Choroid plexus epithelial cell (primary cell): ENCODE data around the gene PPP1R12B.

Experiments
- DNase-seq: peaks from one replicate; pipeline ENCODE4 v3.0.0-alpha.2; 2010; ENCODE audit warnings: low read depth
- H3K4me3 ChIP-seq: 2 replicates; pipeline ENCODE4 v1.5.1; 2011; ENCODE audit warnings: low read depth, mild to moderate bottlenecking, control low read depth, low read length, moderate library complexity
- TF ChIP-seq, protein P1 (sequence below): conservative IDR thresholded peaks from 2 replicates; pipeline ENCODE4 v1.5.1; 2011; ENCODE audit warnings: low read depth, mild to moderate bottlenecking, control low read depth, inconsistent platforms, low read length, moderate library complexity

Gene PPP1R12B

DNA sequence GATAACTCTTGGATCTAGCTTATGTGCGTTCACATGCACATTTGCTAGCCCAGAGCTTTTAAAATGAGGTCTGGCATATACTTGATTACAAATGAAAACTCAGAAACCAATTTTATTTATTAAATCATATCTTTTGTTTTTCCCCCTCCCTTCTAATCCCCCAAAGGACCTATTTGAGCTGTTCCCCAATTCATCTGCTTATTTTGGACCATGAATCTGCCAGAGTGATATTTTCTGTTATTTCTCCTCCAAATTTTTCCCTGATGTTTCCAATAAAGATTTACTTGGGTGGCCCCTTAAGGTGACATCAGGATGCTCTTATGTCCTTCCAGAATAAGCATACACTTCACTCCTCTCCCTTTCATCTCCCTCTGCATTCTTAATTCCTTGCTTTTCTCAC lies 238.4 kb downstream of the PPP1R12B start:
- TF ChIP-seq, protein P1, sequence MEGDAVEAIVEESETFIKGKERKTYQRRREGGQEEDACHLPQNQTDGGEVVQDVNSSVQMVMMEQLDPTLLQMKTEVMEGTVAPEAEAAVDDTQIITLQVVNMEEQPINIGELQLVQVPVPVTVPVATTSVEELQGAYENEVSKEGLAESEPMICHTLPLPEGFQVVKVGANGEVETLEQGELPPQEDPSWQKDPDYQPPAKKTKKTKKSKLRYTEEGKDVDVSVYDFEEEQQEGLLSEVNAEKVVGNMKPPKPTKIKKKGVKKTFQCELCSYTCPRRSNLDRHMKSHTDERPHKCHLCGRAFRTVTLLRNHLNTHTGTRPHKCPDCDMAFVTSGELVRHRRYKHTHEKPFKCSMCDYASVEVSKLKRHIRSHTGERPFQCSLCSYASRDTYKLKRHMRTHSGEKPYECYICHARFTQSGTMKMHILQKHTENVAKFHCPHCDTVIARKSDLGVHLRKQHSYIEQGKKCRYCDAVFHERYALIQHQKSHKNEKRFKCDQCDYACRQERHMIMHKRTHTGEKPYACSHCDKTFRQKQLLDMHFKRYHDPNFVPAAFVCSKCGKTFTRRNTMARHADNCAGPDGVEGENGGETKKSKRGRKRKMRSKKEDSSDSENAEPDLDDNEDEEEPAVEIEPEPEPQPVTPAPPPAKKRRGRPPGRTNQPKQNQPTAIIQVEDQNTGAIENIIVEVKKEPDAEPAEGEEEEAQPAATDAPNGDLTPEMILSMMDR = no peak
- DNase-seq = no peak
- H3K4me3 ChIP-seq = no peak overlapping the region

DNA sequence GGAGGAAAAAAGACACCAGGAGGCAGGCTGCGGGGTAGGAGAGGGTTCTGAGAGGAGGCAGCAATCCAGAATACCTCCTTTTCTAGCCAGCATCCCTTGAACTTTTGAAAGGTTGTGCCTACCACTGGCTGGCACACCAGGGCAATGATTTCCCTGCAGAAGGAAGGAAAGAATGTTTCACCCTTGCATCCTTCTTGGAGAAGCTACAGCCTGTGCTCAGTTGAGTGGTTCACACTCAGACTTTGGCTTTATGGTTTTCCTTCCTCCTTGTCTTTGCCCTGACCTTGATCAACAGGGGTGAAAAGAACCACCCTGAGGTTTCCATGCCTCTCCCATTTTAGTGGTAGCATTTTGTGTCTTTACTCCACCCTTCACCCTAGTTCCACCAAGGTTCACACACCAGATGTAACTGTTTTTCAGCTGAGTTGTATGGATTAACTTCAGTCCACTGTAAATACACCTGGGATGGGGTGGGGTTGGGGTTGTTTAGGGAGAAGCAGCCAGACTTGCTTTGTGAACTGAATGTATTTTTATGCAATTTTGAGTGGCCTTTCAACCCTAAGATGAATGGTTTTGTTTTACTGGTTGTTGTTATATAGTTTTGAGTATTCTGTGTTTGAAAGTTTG lies 239.5 kb downstream of the PPP1R12B start:
- TF ChIP-seq, protein P1 = no peak
- H3K4me3 ChIP-seq = no peak overlapping the region
- DNase-seq = no peak

DNA sequence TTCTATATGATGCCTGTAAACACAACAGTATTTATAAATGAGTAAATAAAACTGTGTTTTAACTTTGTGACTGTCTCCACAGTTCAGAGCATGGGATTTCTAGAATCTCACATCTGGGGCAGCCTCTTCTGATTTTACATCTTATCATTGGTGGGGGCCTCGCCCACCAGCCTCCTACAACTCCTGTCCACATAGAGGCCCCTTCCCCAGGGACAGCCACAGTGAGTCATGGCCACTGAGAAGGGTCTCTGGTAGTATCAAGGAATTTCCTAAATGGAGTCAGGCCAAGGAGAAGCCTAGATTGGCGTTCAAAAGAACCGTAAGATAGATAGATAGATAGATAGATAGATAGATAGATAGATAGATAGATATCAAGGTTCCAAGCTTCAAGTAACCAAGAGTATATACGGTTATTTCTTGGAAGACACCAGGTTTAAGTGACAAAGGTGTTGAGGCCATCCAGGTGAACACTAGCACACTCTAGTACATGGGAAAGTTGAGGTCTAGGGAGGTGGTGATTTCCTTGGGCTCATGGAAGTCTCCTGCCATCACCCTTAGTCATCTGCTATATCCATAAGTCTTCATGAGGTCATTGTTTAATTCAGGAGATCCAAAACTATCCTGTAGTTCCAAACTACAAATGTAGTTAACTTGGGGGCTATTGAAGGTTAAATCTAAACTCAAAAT lies 240.1 kb downstream of the PPP1R12B start:
- DNase-seq = no peak
- TF ChIP-seq, protein P1 = no peak
- H3K4me3 ChIP-seq = no peak overlapping the region

DNA sequence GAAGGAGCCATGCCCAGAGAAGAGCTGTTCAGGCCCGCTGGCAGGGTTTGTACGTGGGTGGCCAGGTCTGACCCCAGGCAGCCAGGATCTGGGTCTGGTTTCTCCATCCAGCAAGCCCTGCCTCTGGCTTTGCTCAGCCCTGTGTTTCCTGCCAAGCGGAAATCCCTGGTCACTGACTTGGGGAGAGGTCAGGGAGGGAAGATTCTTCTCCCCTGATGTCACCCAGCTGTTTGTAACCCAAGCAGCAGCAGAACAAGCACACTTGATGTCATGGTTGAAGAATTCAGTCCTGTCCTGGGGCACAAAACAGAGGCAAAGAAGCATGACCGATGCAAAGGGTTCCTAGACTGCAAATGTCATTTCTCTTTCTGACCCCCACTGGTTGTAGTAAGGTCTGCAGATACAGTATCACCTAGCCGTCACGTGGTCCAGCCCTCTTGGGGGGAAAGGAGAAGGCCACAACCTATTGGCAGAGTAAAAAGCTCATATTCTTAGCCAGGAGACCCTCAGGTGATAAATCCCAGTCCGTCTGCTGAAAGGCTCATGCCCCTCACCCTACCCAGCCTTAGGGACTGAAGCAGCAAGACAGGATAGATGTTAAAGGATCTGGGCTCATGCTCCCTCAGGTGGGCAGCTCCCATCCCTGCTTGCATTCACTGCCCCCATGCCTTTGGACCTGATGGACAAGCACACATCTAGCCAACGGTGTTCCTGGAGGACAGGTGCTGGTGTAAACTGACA lies 240.9 kb downstream of the PPP1R12B start:
- no peak overlapping the region for H3K4me3 ChIP-seq
- TF ChIP-seq, protein P1 = peak; percentile 4
- peak; percentile 99 for DNase-seq

DNA sequence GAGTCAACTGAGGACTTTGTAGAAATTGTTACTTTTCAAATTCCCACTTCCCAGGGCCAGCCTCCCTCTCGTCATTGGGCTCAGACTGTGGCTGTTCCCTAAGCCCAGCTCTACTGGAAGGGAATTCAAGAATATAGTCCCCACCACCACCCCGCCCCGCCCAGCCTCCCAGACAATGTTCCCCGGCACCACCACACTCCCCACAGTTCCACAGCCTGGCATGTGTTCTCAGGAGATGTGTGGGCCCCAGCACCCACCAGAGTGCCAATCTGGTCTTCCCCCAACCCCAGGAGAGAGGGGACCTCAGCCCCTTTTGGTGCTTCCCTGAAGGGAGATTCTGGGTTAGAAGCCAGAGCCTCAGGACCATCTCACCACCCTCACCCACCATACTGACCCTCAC lies 241.6 kb downstream of the PPP1R12B start:
- H3K4me3 ChIP-seq = no peak overlapping the region
- TF ChIP-seq, protein P1 = no peak
- no peak for DNase-seq

DNA sequence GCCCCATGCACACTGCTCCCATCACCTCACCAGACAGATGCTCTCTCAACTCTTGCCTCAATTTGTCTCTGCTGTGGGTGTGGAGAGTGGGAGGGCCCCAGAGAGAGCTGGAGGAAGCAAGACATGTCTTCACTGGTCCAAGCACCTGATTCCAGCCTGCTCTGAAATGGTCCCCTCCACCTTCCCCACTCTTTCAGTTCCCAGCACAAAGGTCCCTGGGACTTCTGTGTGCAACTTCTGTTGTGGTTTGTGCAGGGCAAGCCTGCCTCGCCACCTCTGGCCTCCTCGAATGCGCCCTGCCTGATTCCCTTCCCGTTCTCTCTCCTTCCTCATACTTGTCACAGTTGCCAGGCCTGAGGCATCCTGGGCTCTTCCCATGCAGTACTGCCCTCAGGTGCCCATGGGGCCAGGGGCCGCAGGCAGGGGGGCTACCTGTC lies 242.5 kb downstream of the PPP1R12B start:
- TF ChIP-seq, protein P1 = no peak
- H3K4me3 ChIP-seq = no peak overlapping the region

More for the DNA sequence above, 242.5 kb downstream of the PPP1R12B start:
- no peak for DNase-seq
